AG04449 (cell line): ENCODE measurements around the gene LGALS1.

Experiments
- CTCF ChIA-PET: fragments of 350-600 bp; formaldehyde crosslinking; extraction: SDS; loops from one replicate; lab custom pipeline; 2021; ENCODE audit warnings: antibody characterized with exemption; lab: Yijun Ruan, JAX
- POLR2A ChIA-PET: fragments of 400-600, 350-600 bp; formaldehyde crosslinking; extraction: SDS; loops from one replicate; lab custom pipeline; 2020; ENCODE audit warnings: antibody characterized with exemption, inconsistent platforms; lab: Yijun Ruan, JAX
- DNase-seq: peaks from one replicate; pipeline ENCODE4 v3.0.0-alpha.2; 2010; ENCODE audit warnings: low read depth, low spot score
- H3K4me3 ChIP-seq: 2 replicates; pipeline ENCODE4 v1.5.1; 2011; ENCODE audit warnings: low read depth, mild to moderate bottlenecking, control low read depth, low read length
- CTCF ChIP-seq: IDR thresholded peaks from one replicate; pipeline ENCODE4 v1.5.1; 2011; ENCODE audit warnings: mild to moderate bottlenecking, moderate library complexity, low read length, control low read depth, inconsistent platforms; ENCODE audit not compliant: insufficient read depth; ENCODE audit errors: missing control alignments

The LGALS1 gene

DNA sequence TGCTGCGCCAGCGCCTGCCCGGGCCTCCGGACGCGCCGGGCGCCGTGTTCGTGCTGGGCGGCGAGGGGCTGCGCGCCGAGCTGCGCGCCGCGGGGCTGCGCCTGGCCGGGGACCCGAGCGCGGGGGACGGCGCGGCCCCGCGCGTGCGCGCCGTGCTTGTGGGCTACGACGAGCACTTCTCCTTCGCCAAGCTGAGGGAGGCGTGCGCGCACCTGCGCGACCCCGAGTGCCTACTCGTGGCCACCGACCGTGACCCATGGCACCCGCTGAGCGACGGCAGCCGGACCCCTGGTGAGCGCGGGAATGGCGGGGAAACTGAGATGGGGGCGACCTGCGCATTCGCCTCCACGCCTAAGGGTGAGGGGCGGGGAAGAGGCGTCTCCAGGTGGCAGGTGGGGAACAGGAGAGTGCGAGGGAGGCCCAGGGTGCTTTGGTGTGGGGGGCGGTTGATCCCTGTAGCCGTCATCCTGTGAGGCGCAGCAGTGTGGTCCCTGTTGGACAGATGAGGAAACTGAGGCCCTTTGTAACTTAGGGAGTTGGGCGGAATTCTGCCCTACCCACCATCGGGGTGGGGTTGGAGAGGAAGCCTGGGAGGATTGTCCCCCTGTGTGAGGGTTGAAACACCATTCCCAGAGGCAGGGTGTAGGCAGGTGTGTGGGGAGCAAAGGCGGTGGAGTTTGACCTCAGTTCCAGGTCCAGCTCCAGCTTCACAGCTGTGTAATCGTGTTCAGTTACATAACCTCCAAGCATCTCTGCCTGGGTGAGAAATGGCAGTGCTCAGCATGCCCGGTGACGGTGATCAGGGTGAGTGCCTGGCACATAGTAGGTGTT, 16.2 kb upstream of the LGALS1 start:
- no peak for TF ChIP-seq CTCF
- ChIA-PET POLR2A (interaction anchor here (0.8 to 3.0 kb wide), 6 partner anchors 16 to 27 kb away, joined by 3 to 52 read pairs (median 11); partner anchors contain the start of genes LGALS1 and NOL12), CTCF (interaction anchor here (0.7 to 26.0 kb wide), 9 partner anchors 10 to 204 kb away, joined by 3 to 430 read pairs (median 4); partner anchors contain the start of genes LGALS1, NOL12, SH3BP1 and TRIOBP)
- DNase-seq = no peak
- peak overlapping the region; percentile 78 for H3K4me3 ChIP-seq

GRCh38 chr22:37659897-37660708, 15.3 kb upstream of the LGALS1 start:
- ChIA-PET CTCF (interaction anchor here (0.7 to 26.0 kb wide), 11 partner anchors 11 to 203 kb away, joined by 3 to 430 read pairs (median 7); partner anchors contain the start of genes LGALS1, NOL12, SH3BP1 and TRIOBP), POLR2A (interaction anchor here (0.8 to 3.0 kb wide), 4 partner anchors 15 to 21 kb away, joined by 3 to 50 read pairs (median 38); partner anchors contain the start of gene LGALS1)
- no peak for TF ChIP-seq CTCF
- peak overlapping the region; percentile 78 for H3K4me3 ChIP-seq
- DNase-seq = no peak

DNA sequence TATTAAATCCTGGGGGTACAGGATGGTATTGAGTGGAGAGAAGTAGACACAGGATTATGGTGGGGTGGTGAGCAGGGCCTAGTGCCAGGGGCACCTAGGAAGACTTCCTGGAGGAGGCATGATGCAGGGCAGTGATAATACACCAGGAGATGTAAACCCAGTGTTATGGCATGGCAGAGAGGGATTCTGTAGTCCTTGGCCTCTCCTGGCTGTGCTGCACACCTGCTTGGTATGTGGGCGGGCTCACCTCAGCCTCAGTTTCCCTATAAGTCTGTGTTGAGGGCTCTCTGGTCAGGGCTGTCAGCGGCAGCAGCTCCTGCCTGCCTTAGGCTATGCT, 14.8 kb upstream of the LGALS1 start:
- DNase-seq = no peak
- ChIA-PET CTCF (interaction anchor here (0.8 to 26.0 kb wide), 14 partner anchors 9 to 203 kb away, joined by 3 to 430 read pairs (median 7); partner anchors contain the start of genes LGALS1, NOL12, SH3BP1 and TRIOBP), POLR2A (interaction anchor here (1.2 to 2.5 kb wide), 4 partner anchors 15 to 144 kb away, joined by 3 to 50 read pairs (median 20); partner anchors contain the start of gene LGALS1)
- TF ChIP-seq CTCF = no peak
- H3K4me3 ChIP-seq = peak overlapping the region; percentile 27

- DNase-seq = no peak
- TF ChIP-seq CTCF = peak; percentile 70
- peak overlapping the region; percentile 27 for H3K4me3 ChIP-seq
- ChIA-PET CTCF (interaction anchor here (0.8 to 26.0 kb wide), 20 partner anchors 8 to 202 kb away, joined by 3 to 430 read pairs (median 5); partner anchors contain the start of genes GALR3, LGALS1, NOL12 and SH3BP1), POLR2A (interaction anchor here (1.2 to 2.5 kb wide), 4 partner anchors 14 to 144 kb away, joined by 3 to 50 read pairs (median 20); partner anchors contain the start of gene LGALS1)
Observed at GRCh38 chr22:37661160-37661924, 14.1 kb upstream of the LGALS1 start.

GRCh38 chr22:37662039-37662438, 13.4 kb upstream of the LGALS1 start:
- DNase-seq = no peak
- TF ChIP-seq CTCF = no peak
- CTCF ChIA-PET = interaction anchor here (0.8 to 26.0 kb wide), 16 partner anchors 8 to 201 kb away, joined by 3 to 430 read pairs (median 7); partner anchors contain the start of genes LGALS1, NOL12, SH3BP1 and TRIOBP
- no peak overlapping the region for H3K4me3 ChIP-seq
- POLR2A ChIA-PET = interaction anchor here (1.5 to 2.5 kb wide), 3 partner anchors 14 to 19 kb away, joined by 6 to 50 read pairs (median 35); partner anchors contain the start of gene LGALS1
